ENCODE data around the gene SKI.
A peak's percentile ranks its signal among the peaks of the same experiment; 100 is the strongest.

GRCh38 chr1:2314803-2315673 is 86.9 kb downstream of the SKI start:
- TF ChIP-seq, protein P1, sequence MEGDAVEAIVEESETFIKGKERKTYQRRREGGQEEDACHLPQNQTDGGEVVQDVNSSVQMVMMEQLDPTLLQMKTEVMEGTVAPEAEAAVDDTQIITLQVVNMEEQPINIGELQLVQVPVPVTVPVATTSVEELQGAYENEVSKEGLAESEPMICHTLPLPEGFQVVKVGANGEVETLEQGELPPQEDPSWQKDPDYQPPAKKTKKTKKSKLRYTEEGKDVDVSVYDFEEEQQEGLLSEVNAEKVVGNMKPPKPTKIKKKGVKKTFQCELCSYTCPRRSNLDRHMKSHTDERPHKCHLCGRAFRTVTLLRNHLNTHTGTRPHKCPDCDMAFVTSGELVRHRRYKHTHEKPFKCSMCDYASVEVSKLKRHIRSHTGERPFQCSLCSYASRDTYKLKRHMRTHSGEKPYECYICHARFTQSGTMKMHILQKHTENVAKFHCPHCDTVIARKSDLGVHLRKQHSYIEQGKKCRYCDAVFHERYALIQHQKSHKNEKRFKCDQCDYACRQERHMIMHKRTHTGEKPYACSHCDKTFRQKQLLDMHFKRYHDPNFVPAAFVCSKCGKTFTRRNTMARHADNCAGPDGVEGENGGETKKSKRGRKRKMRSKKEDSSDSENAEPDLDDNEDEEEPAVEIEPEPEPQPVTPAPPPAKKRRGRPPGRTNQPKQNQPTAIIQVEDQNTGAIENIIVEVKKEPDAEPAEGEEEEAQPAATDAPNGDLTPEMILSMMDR (IDR thresholded peaks at IDR 0.05), result peak; percentile 65 to 95 (median 92)
- TF ChIP-seq POLR2A (IDR thresholded peaks at IDR 0.05), result no peak
